ENCODE results near the gene LCN6.

- TF ChIP-seq CTCF (IDR thresholded peaks at IDR 0.05; ENCODE audit: insufficient read depth, low read depth, low read length): no peak
- no peak for TF ChIP-seq EZH2 (IDR thresholded peaks at IDR 0.05; ENCODE audit: insufficient read depth, low read length)
Measured at GRCh38 chr9:136751244-136751643, 2.9 kb upstream of the LCN6 start.

Measured in astrocyte (in vitro differentiated cells and primary cell).